MCF 10A (cell line): ENCODE results near the gene IGFBP1. TPM values are rescaled to one million over a fixed set of nuclear protein-coding genes. Genes with fewer than 3 reads are reported as not detected.

Experiments used
- BruUV-seq: library from RNA; stranded (reverse); fragments of 400-500 nt; replicated peaks from 2 replicates; lab custom pipeline; 2021; lab: Mats Ljungman, UMichigan
- CTCF ChIA-PET: fragments of 300-600 bp; sonication (Branson Sonifier 250); formaldehyde crosslinking; extraction: SDS; loops from one replicate; lab custom pipeline; 2021; ENCODE audit warnings: antibody characterized with exemption, inconsistent platforms; lab: Yijun Ruan, JAX
- POLR2A ChIA-PET: fragments of 300-600, 350-650 bp; sonication (Branson Sonifier 250); formaldehyde crosslinking; extraction: SDS; loops from one replicate; lab custom pipeline; 2020; ENCODE audit warnings: antibody characterized with exemption, inconsistent platforms; lab: Yijun Ruan, JAX
- DNase-seq: peaks from one replicate; pipeline ENCODE4 v3.0.0-alpha.2; 2018; ENCODE audit not compliant: unreplicated experiment
- H3K27ac Mint-ChIP-seq: one replicate; pipeline ENCODE4 v1.8.0; 2022; ENCODE audit warnings: mild to moderate bottlenecking, low read depth, mixed read lengths; ENCODE audit not compliant: unreplicated experiment
- H3K27me3 Mint-ChIP-seq: one replicate; pipeline ENCODE4 v1.8.0; 2022; ENCODE audit warnings: mixed read lengths; ENCODE audit not compliant: insufficient read depth, unreplicated experiment
- H3K36me3 Mint-ChIP-seq: one replicate; pipeline ENCODE4 v1.8.0; 2022; ENCODE audit warnings: mild to moderate bottlenecking, moderate library complexity, mixed read lengths; ENCODE audit not compliant: insufficient read depth, unreplicated experiment
- H3K4me1 Mint-ChIP-seq: one replicate; pipeline ENCODE4 v1.8.0; 2022; ENCODE audit warnings: mixed read lengths; ENCODE audit not compliant: insufficient read depth, unreplicated experiment
- H3K4me3 Mint-ChIP-seq: one replicate; pipeline ENCODE4 v1.8.0; 2022; ENCODE audit warnings: mild to moderate bottlenecking, moderate library complexity, mixed read lengths; ENCODE audit not compliant: unreplicated experiment
- H3K9me3 Mint-ChIP-seq: one replicate; pipeline ENCODE4 v1.8.0; 2022; ENCODE audit warnings: mixed read lengths; ENCODE audit not compliant: unreplicated experiment
- intact Hi-C: fragments of 100-400 bp; cut with micrococcal nuclease; formaldehyde crosslinking; loops from 2 replicates; pipeline ENCODE4 v1.14.1; 2022
- total RNA-seq: library from RNA; stranded (reverse); gene quantifications from 2 replicates; pipeline ENCODE4 v1.2.3, GENCODE V29; 2022
- TF ChIP-seq, protein P1 (sequence below): fragments of 200-600 bp; IDR thresholded peaks from one replicate; pipeline ENCODE4 v1.8.0; 2022; ENCODE audit warnings: antibody characterized with exemption, mild to moderate bottlenecking; ENCODE audit not compliant: unreplicated experiment

IGFBP1 gene
- total RNA-seq, 1 experiment from 2014 or later = not detected

DNA sequence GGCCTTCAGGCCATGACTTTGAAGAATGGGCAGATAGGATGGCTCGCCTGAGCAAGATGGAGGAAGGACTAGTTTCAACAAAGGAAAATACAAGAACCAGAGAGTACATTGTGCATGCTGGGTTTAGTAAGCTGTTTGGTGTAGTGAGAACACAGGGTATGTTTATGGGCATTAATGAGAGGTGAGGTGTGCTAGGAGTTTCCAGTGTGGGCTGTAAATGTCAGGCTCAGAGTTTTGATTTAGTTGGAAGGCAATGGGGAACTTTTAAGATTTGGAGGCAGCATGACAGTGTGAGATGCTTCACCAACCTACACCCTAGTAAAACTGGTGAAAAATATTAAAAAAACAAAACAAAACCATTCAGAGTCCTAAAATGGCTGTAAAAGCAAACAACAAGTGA lies 13.3 kb downstream of the IGFBP1 start:
- no peak for DNase-seq
- Mint-ChIP-seq H3K9me3 (no peaks in the 10 kb centered on the region), H3K4me3 (no peak overlapping the region), H3K27me3 (no peaks in the 10 kb centered on the region), H3K36me3 (no peaks in the 10 kb centered on the region), H3K4me1 (no peaks in the 10 kb centered on the region), H3K27ac (no peak overlapping the region)
- BruUV-seq = no TSS peak
- intact Hi-C loops = no loop called here
- ChIA-PET POLR2A (no interaction called here), CTCF (interaction anchor here (0.6 to 2.6 kb wide), 6 partner anchors 11 to 1250 kb away, joined by 3 to 8 read pairs (median 4); no protein-coding TSS in a partner anchor)
- TF ChIP-seq, protein P1, sequence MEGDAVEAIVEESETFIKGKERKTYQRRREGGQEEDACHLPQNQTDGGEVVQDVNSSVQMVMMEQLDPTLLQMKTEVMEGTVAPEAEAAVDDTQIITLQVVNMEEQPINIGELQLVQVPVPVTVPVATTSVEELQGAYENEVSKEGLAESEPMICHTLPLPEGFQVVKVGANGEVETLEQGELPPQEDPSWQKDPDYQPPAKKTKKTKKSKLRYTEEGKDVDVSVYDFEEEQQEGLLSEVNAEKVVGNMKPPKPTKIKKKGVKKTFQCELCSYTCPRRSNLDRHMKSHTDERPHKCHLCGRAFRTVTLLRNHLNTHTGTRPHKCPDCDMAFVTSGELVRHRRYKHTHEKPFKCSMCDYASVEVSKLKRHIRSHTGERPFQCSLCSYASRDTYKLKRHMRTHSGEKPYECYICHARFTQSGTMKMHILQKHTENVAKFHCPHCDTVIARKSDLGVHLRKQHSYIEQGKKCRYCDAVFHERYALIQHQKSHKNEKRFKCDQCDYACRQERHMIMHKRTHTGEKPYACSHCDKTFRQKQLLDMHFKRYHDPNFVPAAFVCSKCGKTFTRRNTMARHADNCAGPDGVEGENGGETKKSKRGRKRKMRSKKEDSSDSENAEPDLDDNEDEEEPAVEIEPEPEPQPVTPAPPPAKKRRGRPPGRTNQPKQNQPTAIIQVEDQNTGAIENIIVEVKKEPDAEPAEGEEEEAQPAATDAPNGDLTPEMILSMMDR = no peak

GRCh38 chr7:45902820-45903219 lies 14.5 kb downstream of the IGFBP1 start:
- H3K4me1 Mint-ChIP-seq = no peaks in the 10 kb centered on the region
- ChIA-PET CTCF (interaction anchor here (0.5 to 1.6 kb wide), 8 partner anchors 9 to 1864 kb away, joined by 3 to 13 read pairs (median 4); no protein-coding TSS in a partner anchor), POLR2A (interaction anchor here (0.6 kb wide), 1 partner anchor 1934 kb away, joined by 3 read pairs; no protein-coding TSS in a partner anchor)
- H3K4me3 Mint-ChIP-seq = no peak overlapping the region
- H3K36me3 Mint-ChIP-seq = no peaks in the 10 kb centered on the region
- no peaks in the 10 kb centered on the region for H3K27me3 Mint-ChIP-seq
- no peak for DNase-seq
- no peaks in the 10 kb centered on the region for H3K9me3 Mint-ChIP-seq
- intact Hi-C loops = no loop called here
- BruUV-seq = no TSS peak
- TF ChIP-seq, protein P1 = no peak
- no peak overlapping the region for H3K27ac Mint-ChIP-seq

DNA sequence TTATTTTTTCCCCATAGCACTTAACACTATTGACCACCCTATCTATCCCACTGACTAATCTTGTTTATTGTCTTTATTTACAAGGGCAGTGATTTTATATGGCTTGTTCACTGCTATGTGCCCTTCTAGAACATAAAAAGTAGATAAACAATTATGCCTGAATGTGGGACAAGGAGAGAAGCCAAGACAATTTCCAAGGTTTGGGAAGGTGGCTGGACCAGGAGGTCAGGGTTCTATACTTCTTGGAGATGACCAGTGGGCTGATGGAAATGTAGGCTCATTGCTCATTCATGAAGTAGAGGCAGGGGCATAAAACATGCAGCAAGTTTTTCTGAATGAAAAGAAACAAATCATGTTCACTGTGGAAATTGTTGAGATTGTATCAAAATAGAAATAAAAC lies 21.3 kb downstream of the IGFBP1 start:
- POLR2A ChIA-PET = no interaction called here
- peaks cover 1% of the 10 kb centered on the region for H3K4me1 Mint-ChIP-seq
- H3K4me3 Mint-ChIP-seq = no peak overlapping the region
- peaks cover 2% of the 10 kb centered on the region for H3K36me3 Mint-ChIP-seq
- TF ChIP-seq, protein P1 = no peak
- no peaks in the 10 kb centered on the region for H3K9me3 Mint-ChIP-seq
- CTCF ChIA-PET = interaction anchor here (0.6 to 1.0 kb wide), 4 partner anchors 8 to 481 kb away, joined by 3 to 4 read pairs (median 3); no protein-coding TSS in a partner anchor
- no peak for DNase-seq
- H3K27me3 Mint-ChIP-seq = no peaks in the 10 kb centered on the region
- no peak overlapping the region for H3K27ac Mint-ChIP-seq
- no TSS peak for BruUV-seq
- intact Hi-C loops = no loop called here

GRCh38 chr7:45910855-45911254 lies 22.6 kb downstream of the IGFBP1 start:
- BruUV-seq = no TSS peak
- H3K27ac Mint-ChIP-seq = no peak overlapping the region
- H3K36me3 Mint-ChIP-seq = peaks cover 6% of the 10 kb centered on the region
- TF ChIP-seq, protein P1 = no peak
- no peak for DNase-seq
- intact Hi-C loops = no loop called here
- POLR2A ChIA-PET = no interaction called here
- CTCF ChIA-PET = no interaction called here
- H3K9me3 Mint-ChIP-seq = no peaks in the 10 kb centered on the region
- H3K27me3 Mint-ChIP-seq = no peaks in the 10 kb centered on the region
- H3K4me3 Mint-ChIP-seq = no peak overlapping the region
- peaks cover 5% of the 10 kb centered on the region for H3K4me1 Mint-ChIP-seq
